Right lobe of liver (tissue), 4 donors: Measurements from ENCODE around the gene RNF157.
A peak's percentile ranks its signal among the peaks of the same experiment; 100 is the strongest.

Experiments used
- CTCF ChIP-seq, 4 donors: fragments of 200-600 bp in 3 of 4; fragments of 450-650 bp in 1 of 4; IDR thresholded peaks; one replicate each; pipeline versions ENCODE4 v1.5.1 to v1.8.0; 2016 to 2022; ENCODE audit warnings: antibody characterized with exemption in 4 of 4, mild to moderate bottlenecking in 2 of 4
- POLR2A ChIP-seq: fragments of 450-650 bp; IDR thresholded peaks from one replicate; pipeline ENCODE4 v1.6.1; 2017; ENCODE audit warnings: antibody characterized with exemption, mild to moderate bottlenecking
- donor health status: DM: no; HTN: no; CAD: no.
- donor health status: DM: no; HTN: no; CAD: no.
- donor health status: DM: no; HTN: yes; CAD: no.

- TF ChIP-seq CTCF (IDR thresholded peaks at IDR 0.05), result peak in 1 of 4 donors; percentile 8
- no peak for TF ChIP-seq POLR2A
These were observed 89.3 kb downstream of the RNF157 start for GRCh38 chr17:76150712-76151622.
